GM23248 (cell line): ENCODE data around the gene SCRG1. TPM values are rescaled to one million over a fixed set of nuclear protein-coding genes. Genes with fewer than 3 reads are reported as not detected.

Experiments
- DNase-seq: peaks from one replicate; pipeline ENCODE4 v3.0.0-alpha.2; 2015
- H2AFZ ChIP-seq: fragments of 200-600 bp; sonication (generic); 2 replicates; pipeline ENCODE4 v1.6.1; 2016; ENCODE audit warnings: antibody characterized with exemption
- H3F3A ChIP-seq: fragments of 200-600 bp; sonication (generic); 2 replicates; pipeline ENCODE4 v1.6.1; 2016; ENCODE audit warnings: mild to moderate bottlenecking, antibody characterized with exemption, mixed run types; ENCODE audit not compliant: insufficient read depth
- H3K27ac ChIP-seq: fragments of 200-600 bp; sonication (generic); 2 replicates; pipeline ENCODE4 v1.5.1; 2016; ENCODE audit warnings: mild to moderate bottlenecking
- H3K27me3 ChIP-seq: fragments of 200-600 bp; sonication (generic); replicated peaks from 2 replicates; pipeline ENCODE4 v1.6.1; 2016; ENCODE audit warnings: mild to moderate bottlenecking; ENCODE audit not compliant: insufficient read depth
- H3K36me3 ChIP-seq: fragments of 200-600 bp; sonication (generic); 2 replicates; pipeline ENCODE4 v1.6.1; 2016; ENCODE audit warnings: low read depth, mild to moderate bottlenecking
- H3K4me1 ChIP-seq: fragments of 200-600 bp; sonication (generic); 2 replicates; pipeline ENCODE4 v1.6.1; 2016; ENCODE audit warnings: mild to moderate bottlenecking; ENCODE audit not compliant: insufficient read depth
- H3K4me2 ChIP-seq: fragments of 200-600 bp; sonication (generic); one replicate; pipeline ENCODE4 v1.6.1; 2016; ENCODE audit warnings: mild to moderate bottlenecking; ENCODE audit not compliant: unreplicated experiment
- H3K4me3 ChIP-seq: fragments of 200-600 bp; sonication (generic); 2 replicates; pipeline ENCODE4 v1.5.1; 2016; ENCODE audit warnings: mild to moderate bottlenecking
- H3K79me2 ChIP-seq: fragments of 200-600 bp; sonication (generic); 2 replicates; pipeline ENCODE4 v1.6.1; 2016; ENCODE audit warnings: mild to moderate bottlenecking; ENCODE audit not compliant: insufficient read depth
- H3K9ac ChIP-seq: fragments of 200-600 bp; sonication (generic); 2 replicates; pipeline ENCODE4 v1.6.1; 2016; ENCODE audit warnings: mild to moderate bottlenecking
- H3K9me2 ChIP-seq: fragments of 200-600 bp; sonication (generic); 2 replicates; pipeline ENCODE4 v1.6.1; 2016; ENCODE audit warnings: mixed run types, mild to moderate bottlenecking, moderate library complexity; ENCODE audit not compliant: insufficient read depth
- H3K9me3 ChIP-seq: fragments of 200-600 bp; sonication (generic); one replicate; pipeline ENCODE4 v1.6.1; 2017; ENCODE audit warnings: low read depth
- H4K20me1 ChIP-seq: fragments of 200-600 bp; sonication (generic); 2 replicates; pipeline ENCODE4 v1.6.0; 2016; ENCODE audit not compliant: insufficient read depth
- EZH2 ChIP-seq: fragments of 200-600 bp; sonication (generic); IDR thresholded peaks from 2 replicates; pipeline ENCODE4 v1.6.1; 2018; ENCODE audit warnings: antibody characterized with exemption, mild to moderate bottlenecking; ENCODE audit not compliant: insufficient read depth, poor library complexity, severe bottlenecking
- EZH2phosphoT487 ChIP-seq: fragments of 200-600 bp; sonication (generic); IDR thresholded peaks from 2 replicates; pipeline ENCODE4 v1.6.1; 2018; ENCODE audit warnings: antibody characterized with exemption, moderate library complexity, mild to moderate bottlenecking, low read depth; ENCODE audit not compliant: insufficient read depth
- WGBS, 2 experiments: methylation state at CpG; one replicate each; pipeline ENCODE4 v1.1.6; 2015 to 2017; ENCODE audit warnings: low lambda C conversion rate in 2 of 2, low coverage in 1 of 2; ENCODE audit errors: missing lambda C conversion rate in 2 of 2; 5-methylcytosine and 5-hydroxymethylcytosine counted together
- in situ Hi-C: fragments of 300-500 bp; cut with MboI; formaldehyde crosslinking; loops from 2 replicates; pipeline ENCODE4 v1.15.0; 2020
- polyA plus RNA-seq: library from polyadenylated mRNA; unstranded; fragments of >200 nt; fragmentation: Nextera tagmentation; extraction: Ambion mirVana; gene quantifications from 2 replicates; pipeline ENCODE4 v1.2.1, GENCODE V29; 2016
- small RNA-seq: library from RNA; depleted of rRNA; stranded (forward); fragments of <200 nt; gene quantifications from one replicate; pipeline ENCODE3, GENCODE V24; 2014; ENCODE audit warnings: low read depth, low replicate concordance
- total RNA-seq: library from RNA; depleted of rRNA; stranded (reverse); fragments of >200 nt; shearing (Covaris generic); gene quantifications from 2 replicates; pipeline ENCODE4 v1.2.3, GENCODE V29; 2014; rRNA removed

SCRG1 gene
- total and polyA plus RNA-seq, 2 experiments from 2014 or later = under 0.01 to 0.43 TPM

DNA sequence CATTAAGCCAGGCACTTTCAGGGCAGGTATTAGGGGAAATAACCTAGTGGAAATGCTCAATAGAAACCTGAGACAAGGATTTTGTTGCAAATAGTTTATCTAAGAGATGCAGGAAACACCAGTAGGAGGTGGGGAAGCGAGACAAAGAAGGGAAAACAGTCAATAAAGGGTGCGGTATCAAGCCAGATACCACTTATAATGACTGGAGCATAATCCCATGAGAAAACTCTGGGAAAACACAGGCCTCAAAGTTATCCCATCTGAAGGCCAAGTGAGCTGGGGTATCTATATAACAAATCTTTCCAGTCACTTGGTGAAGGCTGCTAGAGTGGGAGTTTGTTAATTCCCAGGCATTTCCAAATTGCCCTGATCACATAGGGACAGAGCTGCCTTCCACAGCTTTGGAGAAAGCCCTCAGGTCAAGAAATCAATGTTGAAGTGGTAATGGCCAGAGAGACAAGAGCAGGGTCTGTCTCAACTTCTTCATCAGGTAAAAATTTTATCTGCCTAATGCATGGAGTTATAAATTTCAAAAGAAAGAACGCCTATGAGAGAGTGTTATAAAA, 55.0 kb downstream of the SCRG1 start:
- H3K27me3 ChIP-seq = peaks cover 10% of the 10 kb centered on the region; the same call in 1 of the 2 replicates
- peaks cover 17% of the 10 kb centered on the region for H3F3A ChIP-seq
- H3K9ac ChIP-seq = no peak overlapping the region
- no peaks in the 10 kb centered on the region for H4K20me1 ChIP-seq
- H3K27ac ChIP-seq = no peak overlapping the region
- no peak overlapping the region for H2AFZ ChIP-seq
- no peaks in the 10 kb centered on the region for H3K79me2 ChIP-seq
- WGBS, 2 experiments = 95 to 99% methylated on average over 3 of the region's 3 CpGs
- DNase-seq = no peak
- H3K4me3 ChIP-seq = no peak overlapping the region
- no peaks in the 10 kb centered on the region for H3K9me2 ChIP-seq
- TF ChIP-seq EZH2 (no peak), EZH2phosphoT487 (no peak)
- H3K4me2 ChIP-seq = no peak overlapping the region
- H3K36me3 ChIP-seq = no peaks in the 10 kb centered on the region
- peaks cover 20% of the 10 kb centered on the region for H3K4me1 ChIP-seq
- in situ Hi-C loops = no loop called here
- H3K9me3 ChIP-seq = no peaks in the 10 kb centered on the region

DNA sequence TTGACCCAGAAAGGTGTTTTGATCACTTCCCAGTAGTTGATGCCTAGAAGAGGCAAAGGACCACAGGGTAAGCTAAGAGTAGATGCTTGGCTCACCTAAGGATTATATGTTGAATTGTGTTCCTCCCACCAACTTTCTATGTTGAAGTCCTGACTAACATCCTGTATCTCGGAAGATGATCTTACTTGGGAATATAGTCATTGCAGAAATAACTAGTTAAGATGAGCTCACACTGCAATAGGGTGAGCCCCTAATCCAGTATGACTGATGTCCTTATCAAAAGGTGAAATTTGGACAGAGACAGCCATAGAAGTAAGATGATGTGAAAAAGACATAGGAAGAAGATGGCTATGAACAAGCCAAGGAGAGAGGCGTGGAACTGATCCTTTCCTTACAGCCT, 61.5 kb downstream of the SCRG1 start:
- H3K9me3 ChIP-seq = no peaks in the 10 kb centered on the region

DNA sequence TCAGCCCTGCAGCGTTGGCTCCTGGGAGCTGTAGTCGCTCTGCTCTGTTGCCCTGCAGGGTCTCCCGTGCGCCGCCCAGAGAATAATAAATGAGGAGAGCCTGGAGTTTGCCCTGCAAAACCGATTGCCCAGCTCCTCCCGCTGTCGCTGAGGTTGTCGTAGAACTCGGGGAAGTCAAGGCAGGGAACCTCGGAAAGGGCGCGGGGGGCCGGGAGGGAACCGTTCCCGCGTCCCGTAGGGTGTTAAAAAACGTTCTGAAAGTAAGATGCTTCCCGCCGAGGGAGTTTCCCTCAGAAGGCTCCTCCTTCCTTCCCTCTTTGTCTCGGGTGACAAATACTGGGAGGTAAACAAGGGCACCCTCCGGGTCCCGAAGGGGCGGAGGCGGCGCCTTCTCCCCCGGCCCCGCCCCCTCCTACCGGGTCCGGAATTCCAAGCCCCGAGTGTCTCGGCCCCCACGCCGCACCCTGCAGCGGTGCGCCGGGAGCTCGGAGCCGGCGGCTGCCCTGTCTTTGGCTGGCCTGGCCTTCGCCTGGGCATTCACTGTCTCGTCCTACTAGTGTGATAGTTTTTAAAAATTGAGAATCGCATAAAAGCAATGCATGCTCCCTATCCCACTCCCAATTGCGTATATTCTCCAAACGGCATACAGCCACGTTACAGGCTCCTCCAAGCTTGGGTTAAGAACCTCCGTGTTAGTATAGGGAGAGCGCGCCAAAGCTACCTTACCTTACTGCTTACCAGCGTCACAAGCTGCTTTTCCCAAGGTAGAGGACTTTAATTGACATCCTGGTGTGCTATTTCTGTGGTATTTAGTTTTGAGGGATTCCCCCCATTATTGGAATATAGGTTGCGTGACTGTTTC, 63.8 kb downstream of the SCRG1 start:
- Histone ChIP-seq H3K79me2 (peaks cover 34% of the 10 kb centered on the region), H3F3A (peaks cover 23% of the 10 kb centered on the region), H4K20me1 (no peaks in the 10 kb centered on the region), H3K36me3 (peaks cover 19% of the 10 kb centered on the region), H3K4me1 (peaks cover 19% of the 10 kb centered on the region), H3K27me3 (no peaks in the 10 kb centered on the region), H3K9me2 (no peaks in the 10 kb centered on the region), H3K9ac (peak overlapping the region; percentile 82), H2AFZ (peak overlapping the region; percentile 98), H3K4me3 (peak overlapping the region; percentile 92), H3K27ac (peak overlapping the region; percentile 67), H3K9me3 (no peaks in the 10 kb centered on the region), H3K4me2 (peak overlapping the region; percentile 82)
- in situ Hi-C loops = no loop called here
- 3 to 8% methylated on average over 42 to 52 of the region's 52 CpGs for WGBS, 2 experiments
- TF ChIP-seq EZH2phosphoT487 (no peak), EZH2 (no peak)
- DNase-seq = peak; percentile 84

More for the DNA sequence above, 61.5 kb downstream of the SCRG1 start:
- peak; percentile 16 for DNase-seq
- H3K27ac ChIP-seq = no peak overlapping the region
- H3F3A ChIP-seq = peaks cover 8% of the 10 kb centered on the region
- no peak overlapping the region for H3K4me3 ChIP-seq
- TF ChIP-seq EZH2phosphoT487 = no peak
- TF ChIP-seq EZH2 = no peak
- H4K20me1 ChIP-seq = no peaks in the 10 kb centered on the region
- no peaks in the 10 kb centered on the region for H3K9me2 ChIP-seq
- H3K79me2 ChIP-seq = peaks cover 12% of the 10 kb centered on the region
- H3K4me2 ChIP-seq = no peak overlapping the region
- in situ Hi-C loops = no loop called here
- peaks cover 3% of the 10 kb centered on the region; the same call in 1 of the 2 replicates for H3K36me3 ChIP-seq
- H2AFZ ChIP-seq = no peak overlapping the region
- no peaks in the 10 kb centered on the region; the same call in 1 of the 2 replicates for H3K27me3 ChIP-seq
- no peak overlapping the region for H3K9ac ChIP-seq
- H3K4me1 ChIP-seq = peaks cover 11% of the 10 kb centered on the region; the same call in 1 of the 2 replicates
- WGBS, 2 experiments = 68 to 72% methylated on average over 2 of the region's 2 CpGs

Small RNA genes within 50 kb of the gene (small RNA-seq; reads per million reads assigned to genes)
- gene RNU6-1096P = not detected

Other genes with a start within 250 kb of the SCRG1 start
- 8.0 and 13.1 TPM in 2 replicates for gene GALNT7, start 230.3 kb downstream of the SCRG1 start, total RNA-seq
- 5.8 and 7.0 TPM in 2 replicates for gene GALNT7, start 230.3 kb downstream of the SCRG1 start, polyA plus RNA-seq
- gene HMGB2, start 64.8 kb downstream of the SCRG1 start, total RNA-seq = 23.8 and 31.1 TPM in 2 replicates
- 91.6 and 92.0 TPM in 2 replicates for gene HMGB2, start 64.8 kb downstream of the SCRG1 start, polyA plus RNA-seq
- gene SAP30, start 28.2 kb downstream of the SCRG1 start, total RNA-seq = 4.4 and 5.3 TPM in 2 replicates
- 6.1 and 9.8 TPM in 2 replicates for gene SAP30, start 28.2 kb downstream of the SCRG1 start, polyA plus RNA-seq
- gene HAND2, start 131.1 kb upstream of the SCRG1 start, total RNA-seq = 11.2 and 13.4 TPM in 2 replicates
- gene HAND2, start 131.1 kb upstream of the SCRG1 start, polyA plus RNA-seq = 17.8 and 19.3 TPM in 2 replicates